ENCODE data around the gene GPC1. TPM values are rescaled to one million over a fixed set of nuclear protein-coding genes. Genes with fewer than 3 reads are reported as not detected.

The GPC1 gene
- total RNA-seq, 4 donors from 2014 or later, result 112 to 188 (median 180) TPM

DNA sequence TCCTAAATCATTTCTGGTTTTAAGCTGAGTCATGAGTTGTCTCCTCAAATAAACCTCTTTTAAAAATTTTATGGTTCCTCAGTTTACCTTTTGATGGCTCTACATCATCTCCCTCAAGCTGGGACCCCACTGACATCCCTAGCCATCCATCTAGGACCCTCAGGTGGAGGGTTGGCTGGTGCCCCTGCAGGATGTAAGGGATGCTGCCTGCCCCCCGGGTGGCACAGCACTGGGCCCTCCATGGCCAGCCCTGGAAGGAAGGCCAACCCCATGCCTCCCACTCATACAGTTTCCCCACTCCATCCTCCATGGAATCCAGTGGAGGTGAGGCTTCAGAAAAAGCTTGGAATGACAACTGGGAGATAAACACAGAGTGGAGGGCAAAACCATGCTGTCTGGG is 17.2 kb upstream of the GPC1 start:
- no peak for ATAC-seq
- no peak for DNase-seq
- TF ChIP-seq POLR2A (IDR thresholded peaks at IDR 0.05), result no peak
- TF ChIP-seq, protein P1, sequence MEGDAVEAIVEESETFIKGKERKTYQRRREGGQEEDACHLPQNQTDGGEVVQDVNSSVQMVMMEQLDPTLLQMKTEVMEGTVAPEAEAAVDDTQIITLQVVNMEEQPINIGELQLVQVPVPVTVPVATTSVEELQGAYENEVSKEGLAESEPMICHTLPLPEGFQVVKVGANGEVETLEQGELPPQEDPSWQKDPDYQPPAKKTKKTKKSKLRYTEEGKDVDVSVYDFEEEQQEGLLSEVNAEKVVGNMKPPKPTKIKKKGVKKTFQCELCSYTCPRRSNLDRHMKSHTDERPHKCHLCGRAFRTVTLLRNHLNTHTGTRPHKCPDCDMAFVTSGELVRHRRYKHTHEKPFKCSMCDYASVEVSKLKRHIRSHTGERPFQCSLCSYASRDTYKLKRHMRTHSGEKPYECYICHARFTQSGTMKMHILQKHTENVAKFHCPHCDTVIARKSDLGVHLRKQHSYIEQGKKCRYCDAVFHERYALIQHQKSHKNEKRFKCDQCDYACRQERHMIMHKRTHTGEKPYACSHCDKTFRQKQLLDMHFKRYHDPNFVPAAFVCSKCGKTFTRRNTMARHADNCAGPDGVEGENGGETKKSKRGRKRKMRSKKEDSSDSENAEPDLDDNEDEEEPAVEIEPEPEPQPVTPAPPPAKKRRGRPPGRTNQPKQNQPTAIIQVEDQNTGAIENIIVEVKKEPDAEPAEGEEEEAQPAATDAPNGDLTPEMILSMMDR (IDR thresholded peaks at IDR 0.05 in 4 of 5, conservative IDR thresholded peaks at IDR 0.05 in 1 of 5), result no peak
- Histone ChIP-seq H3K4me1 (no peaks in the 10 kb centered on the region), H3K27me3 (no peaks in the 10 kb centered on the region), H3K4me3 (no peak overlapping the region), H3K9me3 (no peaks in the 10 kb centered on the region), H3K27ac (no peak overlapping the region), H3K36me3 (no peaks in the 10 kb centered on the region)
- in situ Hi-C loops (cut with MboI; ENCODE audit: low sequenced_read_pairs in 4 of 4), result no loop called here
- intact Hi-C loops (cut with DNase I; ENCODE audit: low total_unique reads), result no loop called here

DNA sequence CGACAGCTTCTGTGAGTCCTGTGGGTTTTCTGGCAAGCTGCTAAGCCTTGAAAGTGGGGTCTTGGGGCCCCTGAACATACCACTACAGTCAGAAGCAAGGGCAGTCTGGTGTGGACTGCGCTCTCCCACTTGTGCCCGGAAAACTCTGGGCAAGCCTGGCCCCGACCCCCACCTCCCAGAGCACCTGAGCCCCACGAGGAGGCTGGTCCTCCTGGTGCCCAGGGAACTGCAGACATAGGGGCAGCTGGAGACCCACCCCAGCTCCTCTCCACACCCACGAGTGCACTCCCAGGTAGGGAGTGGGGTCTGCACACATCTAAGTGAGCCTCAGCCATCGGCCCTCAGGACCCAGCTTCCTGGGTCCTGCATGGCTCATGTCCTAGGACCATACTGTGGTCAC is 16.2 kb upstream of the GPC1 start:
- ATAC-seq, result no peak
- TF ChIP-seq, protein P1 (IDR thresholded peaks at IDR 0.05 in 4 of 5, conservative IDR thresholded peaks at IDR 0.05 in 1 of 5), result no peak
- no peak for TF ChIP-seq POLR2A (IDR thresholded peaks at IDR 0.05)
- H3K36me3 ChIP-seq, result no peaks in the 10 kb centered on the region
- H3K4me3 ChIP-seq, result no peak overlapping the region
- H3K4me1 ChIP-seq, result no peaks in the 10 kb centered on the region
- no peaks in the 10 kb centered on the region for H3K27me3 ChIP-seq
- H3K9me3 ChIP-seq, result no peaks in the 10 kb centered on the region
- intact Hi-C loops (cut with DNase I; ENCODE audit: low total_unique reads) (no loop called here), in situ Hi-C loops (cut with MboI; ENCODE audit: low sequenced_read_pairs in 4 of 4) (no loop called here)
- peak in 1 of 2 donors; percentile 3 for DNase-seq
- no peak overlapping the region for H3K27ac ChIP-seq

DNA sequence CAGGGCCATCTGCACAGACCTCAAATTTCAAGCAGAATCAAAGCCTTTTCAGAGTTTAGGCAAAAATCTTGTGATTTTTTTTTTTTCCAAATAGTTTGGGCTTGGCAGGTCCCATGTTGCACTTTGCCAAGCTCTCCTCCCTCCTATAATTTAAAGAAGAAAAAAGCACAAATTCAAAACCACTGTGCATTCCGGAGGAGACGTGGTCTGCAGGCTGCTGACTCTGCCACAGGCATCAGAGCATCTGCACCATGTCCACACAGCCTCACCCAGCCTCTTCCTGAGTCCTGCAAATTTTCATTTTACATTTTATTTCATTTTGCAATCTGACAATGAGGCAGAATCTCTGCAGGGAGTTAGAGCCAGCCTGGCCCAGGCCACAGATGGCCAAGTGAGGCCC is 15.7 kb upstream of the GPC1 start:
- ATAC-seq (no peak), DNase-seq (no peak)
- intact Hi-C loops (cut with DNase I; ENCODE audit: low total_unique reads) (no loop called here), in situ Hi-C loops (cut with MboI; ENCODE audit: low sequenced_read_pairs in 4 of 4) (loop anchor here in 1 of 4 donors (10.0 kb wide), 1 partner anchor 195 kb away; no protein-coding TSS in a partner anchor)
- Histone ChIP-seq H3K36me3 (no peaks in the 10 kb centered on the region), H3K4me3 (no peak overlapping the region), H3K27ac (no peak overlapping the region), H3K9me3 (no peaks in the 10 kb centered on the region), H3K27me3 (no peaks in the 10 kb centered on the region), H3K4me1 (no peaks in the 10 kb centered on the region)
- TF ChIP-seq, protein P1 (IDR thresholded peaks at IDR 0.05 in 4 of 5, conservative IDR thresholded peaks at IDR 0.05 in 1 of 5), result no peak
- no peak for TF ChIP-seq POLR2A (IDR thresholded peaks at IDR 0.05)

DNA sequence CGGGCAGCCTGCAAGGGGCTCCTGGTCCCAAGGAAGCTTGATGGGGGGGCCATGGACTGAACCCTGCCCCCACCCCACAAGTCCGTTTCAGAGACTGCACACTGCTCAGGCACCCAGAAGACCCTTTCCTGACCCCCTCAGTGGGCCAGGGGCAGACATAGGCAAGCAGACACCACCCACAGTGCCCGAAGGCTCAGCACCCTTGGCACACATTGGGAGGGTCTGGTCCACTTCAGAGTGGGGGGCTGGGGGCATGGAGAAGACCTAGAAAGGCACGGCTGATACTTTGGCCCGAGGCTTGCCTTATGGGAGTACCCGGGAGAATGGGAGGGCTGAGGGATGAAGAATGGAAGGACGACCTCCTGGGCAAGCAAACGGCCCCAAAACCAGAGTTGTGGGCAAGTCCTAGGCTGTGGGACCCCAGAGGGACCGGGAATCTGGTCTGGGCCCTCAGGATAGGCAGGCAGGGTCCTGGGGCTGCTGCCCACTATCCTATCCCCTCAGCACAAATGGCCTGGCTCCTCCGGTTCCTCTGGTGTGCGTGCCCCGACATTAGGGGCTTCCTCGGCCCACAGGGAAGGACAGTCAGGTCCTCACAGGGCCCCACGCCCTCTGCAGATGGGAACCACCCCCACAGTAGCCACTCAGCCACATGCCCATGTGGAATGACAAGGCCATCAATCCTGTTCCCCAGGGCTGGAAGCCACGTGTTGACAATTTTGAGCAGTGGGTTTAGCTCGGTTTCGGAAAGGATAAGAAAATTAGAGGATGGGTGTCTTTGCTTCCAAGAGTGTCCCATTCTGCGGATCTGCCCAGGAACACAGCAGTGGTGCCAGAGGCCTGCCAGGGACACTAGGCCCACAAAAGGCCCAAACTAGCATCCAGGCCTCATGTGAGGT is 15.0 kb upstream of the GPC1 start:
- Histone ChIP-seq H3K4me3 (no peak overlapping the region), H3K27ac (no peak overlapping the region), H3K4me1 (no peaks in the 10 kb centered on the region), H3K27me3 (no peaks in the 10 kb centered on the region), H3K36me3 (no peaks in the 10 kb centered on the region), H3K9me3 (no peaks in the 10 kb centered on the region)
- intact Hi-C loops (cut with DNase I; ENCODE audit: low total_unique reads), result no loop called here
- TF ChIP-seq POLR2A (IDR thresholded peaks at IDR 0.05), result no peak
- TF ChIP-seq, protein P1 (IDR thresholded peaks at IDR 0.05 in 4 of 5, conservative IDR thresholded peaks at IDR 0.05 in 1 of 5), result no peak
- in situ Hi-C loops (cut with MboI; ENCODE audit: low sequenced_read_pairs in 4 of 4), result loop anchor here in 1 of 4 donors (10.0 kb wide), 1 partner anchor 196 kb away; no protein-coding TSS in a partner anchor
- ATAC-seq, result no peak
- peak in 1 of 2 donors; percentile 8 for DNase-seq
